Heart right ventricle (tissue), 16 donors: ENCODE measurements around the gene DBF4. TPM values are rescaled to one million over a fixed set of nuclear protein-coding genes. Genes with fewer than 3 reads are reported as not detected.
"Not testable (repeated sequence)": the region's sequence is repeated elsewhere in the genome, so short reads cannot be mapped to it uniquely, and the experiment has no call there.

ENCODE experiments used
- ATAC-seq, 8 donors: fragments of 200-7000 bp; cut with Tn5 transposase; one replicate each; pipeline ENCODE4 v1.9.1; 2020; ENCODE audit warnings: mild to moderate bottlenecking in 8 of 8, moderate library complexity in 8 of 8, moderate number of reproducible peaks in 1 of 8
- DNase-seq, 2 donors: peaks; one replicate each; pipeline ENCODE4 v3.0.0-alpha.2; 2020
- H3K27ac ChIP-seq, 10 donors: fragments of 200-600 bp; sonication (generic) in 2 of 10; one replicate each; pipeline versions ENCODE4 v1.5.0 to v1.8.0; 2020 to 2022; ENCODE audit warnings: mild to moderate bottlenecking in 3 of 10
- H3K27me3 ChIP-seq, 7 donors: fragments of 200-600 bp; one replicate each; pipeline ENCODE4 v1.8.0; 2021 to 2022; ENCODE audit warnings: mild to moderate bottlenecking in 2 of 7
- H3K36me3 ChIP-seq, 9 donors: fragments of 200-600 bp; sonication (generic) in 1 of 9; one replicate each; pipeline versions ENCODE4 v1.5.0 to v1.8.0; 2020 to 2022; ENCODE audit warnings: mild to moderate bottlenecking in 2 of 9
- H3K4me1 ChIP-seq, 9 donors: fragments of 200-600 bp; sonication (generic) in 1 of 9; one replicate each; pipeline versions ENCODE4 v1.5.0 to v1.8.0; 2020 to 2022; ENCODE audit warnings: mild to moderate bottlenecking in 4 of 9
- H3K4me3 ChIP-seq, 10 donors: fragments of 200-600 bp; sonication (generic) in 2 of 10; one replicate each; pipeline versions ENCODE4 v1.5.0 to v1.8.0; 2020 to 2022; ENCODE audit warnings: mild to moderate bottlenecking in 7 of 10, moderate library complexity in 2 of 10
- H3K9me3 ChIP-seq, 11 donors: fragments of 200-600 bp in 10 of 11; sonication (generic) in 2 of 11; one replicate each; pipeline versions ENCODE4 v1.5.0 to v1.8.0; 2013 to 2022; ENCODE audit warnings: mild to moderate bottlenecking in 2 of 11, control low read depth in 1 of 11, moderate library complexity in 1 of 11
- CTCF ChIP-seq, 9 donors: fragments of 200-600 bp; sonication (generic) in 2 of 9; IDR thresholded peaks; one replicate each; pipeline versions ENCODE4 v1.5.0 to v1.8.0; 2021 to 2022; ENCODE audit warnings: antibody characterized with exemption in 9 of 9, mild to moderate bottlenecking in 5 of 9, moderate library complexity in 1 of 9
- WGBS, 2 donors: extraction: QIAGEN DNeasy Blood & Tissue Kit; methylation state at CpG; one replicate each; pipeline ENCODE4 v1.1.7; 2013; ENCODE audit warnings: inconsistent platforms in 1 of 2; 5-methylcytosine and 5-hydroxymethylcytosine counted together
- intact Hi-C, 10 donors: fragments of 100-400 bp; cut with DNase I; formaldehyde crosslinking; loops; one replicate each; pipeline versions ENCODE4 v1.11.1 to v1.14.2; 2022
- polyA plus RNA-seq, 2 donors: library from polyadenylated mRNA; stranded (reverse); fragments of 200-250 nt; gene quantifications; one replicate each; pipeline ENCODE4 v1.2.3, GENCODE V29; 2013
- total RNA-seq, 10 donors: library from RNA; stranded (reverse); fragmentation: NEBNext Ultra II Directional in 3 of 10; extraction: Animal tissue kit (Norgen Biotek cat#: 25700) in 3 of 10; gene quantifications; one replicate each; pipeline versions ENCODE4 v1.2.1 to v1.2.4, GENCODE V29; 2021 to 2023
- donor health status: Arrhythmogenic right ventricular cardiomyopathy.
- donor health status: ischemic (EF 13 %, LVEDD 7.1; RV severe dilation, severe dysfunction).
- donor health status: healthy with polysubstance abuse.
- donor health status: DM: no; HTN: yes; CAD: no.
- donor health status: DM: no; HTN: no; CAD: no.
- donor health status: ischemic (EF 25% LVEDD 6.9; RV normal size, moderate dysfunction).
- donor health status: ischemic (EF 25% LVEDD 5.7; RV mildly dilated, moderate dysfunction).
- donor health status: healthy.
- donor health status: DM: yes; HTN: yes; CAD: no.
- donor health status: Ischemic cardiomyopathy.
- donor health status: ischemic (EF 35%, LVEDD 5.7; RV mildly dilated, moderate dysfunction).
- donor health status: nonischemic (EF 11% LVEDD 7.7; RV severe dilation, severe dysfunction).
- donor health status: DM: yes; HTN: yes; CAD: no.
- donor health status: PGD.
- donor health status: ischemic (EF 29% LVEDD 5.4; RV normal size, mild dysfunction).
- donor health status: nonischemic (EF 23%, LVEDD 6.1; RV moderate dilation, normal function).

Gene DBF4
- total and polyA plus RNA-seq, 12 donors = 1.2 to 5.2 (median 1.9) TPM

- ATAC-seq (no peak), DNase-seq (no peak)
- no peak for TF ChIP-seq CTCF (IDR thresholded peaks at IDR 0.05)
- no peak overlapping the region for H3K4me3 ChIP-seq
- 69 to 84% methylated on average over 1 of the region's 1 CpG for WGBS, 2 donors
- H3K9me3 ChIP-seq = no peaks in the 10 kb centered on the region
- H3K36me3 ChIP-seq = no peaks in the 10 kb centered on the region
- no peaks in the 10 kb centered on the region for H3K4me1 ChIP-seq
- H3K27me3 ChIP-seq = no peaks in the 10 kb centered on the region
- no peak overlapping the region for H3K27ac ChIP-seq
- intact Hi-C loops = no loop called here
Measured at GRCh38 chr7:87918740-87919139, 42.4 kb downstream of the DBF4 start.

DNA sequence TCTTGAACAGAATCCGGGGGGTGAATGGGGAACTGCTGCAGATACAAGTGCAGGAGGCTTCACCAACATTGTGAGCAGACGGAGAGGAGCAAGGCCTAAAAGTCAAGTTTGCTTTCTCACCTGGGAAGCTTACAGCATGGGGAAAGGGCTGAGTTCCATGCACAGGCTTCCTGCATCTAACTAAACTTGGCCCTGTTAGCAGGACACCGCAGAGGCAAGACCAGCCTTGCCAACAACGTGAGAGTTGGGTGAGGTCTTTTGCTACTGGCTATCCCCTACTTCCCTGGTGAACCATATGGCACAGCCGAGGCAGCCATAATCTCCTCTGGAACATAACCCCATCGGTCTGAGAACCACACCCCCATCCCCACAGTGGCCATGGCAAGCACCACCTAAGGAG, 43.6 kb downstream of the DBF4 start:
- Histone ChIP-seq H3K4me3 (no peak overlapping the region), H3K4me1 (no peaks in the 10 kb centered on the region), H3K27me3 (no peaks in the 10 kb centered on the region), H3K9me3 (no peaks in the 10 kb centered on the region), H3K27ac (no peak overlapping the region), H3K36me3 (no peaks in the 10 kb centered on the region)
- intact Hi-C loops = no loop called here
- TF ChIP-seq CTCF (IDR thresholded peaks at IDR 0.05) = no peak
- ATAC-seq (no peak), DNase-seq (no peak)
- 92 to 93% methylated on average over 6 of the region's 6 CpGs for WGBS, 2 donors

DNA sequence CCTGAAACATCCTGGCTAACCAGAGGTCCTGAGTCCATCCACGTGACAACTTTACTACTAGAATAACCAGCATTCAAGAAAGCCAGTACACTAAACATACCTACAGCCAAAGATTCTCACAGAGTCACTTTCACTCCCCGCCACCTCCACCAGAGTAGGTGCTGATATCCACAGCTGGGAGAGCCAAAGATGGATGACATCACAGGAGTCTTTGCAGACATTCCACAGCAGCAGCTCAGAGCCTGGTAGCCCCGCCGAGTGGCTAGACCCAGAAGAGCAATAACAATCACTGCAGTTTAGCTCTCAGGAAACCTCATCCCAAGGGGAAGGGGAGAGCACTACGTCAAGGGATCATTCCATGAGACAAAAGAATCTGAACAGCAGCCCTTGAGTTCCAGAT, 44.3 kb downstream of the DBF4 start:
- no peaks in the 10 kb centered on the region for H3K36me3 ChIP-seq
- no peak overlapping the region for H3K4me3 ChIP-seq
- ATAC-seq (no peak), DNase-seq (no peak)
- H3K4me1 ChIP-seq = no peaks in the 10 kb centered on the region
- no peak for TF ChIP-seq CTCF (IDR thresholded peaks at IDR 0.05)
- no peaks in the 10 kb centered on the region for H3K27me3 ChIP-seq
- intact Hi-C loops = no loop called here
- H3K9me3 ChIP-seq = no peaks in the 10 kb centered on the region
- WGBS, 2 donors = 57 to 62% methylated on average over 5 of the region's 5 CpGs
- H3K27ac ChIP-seq = no peak overlapping the region

GRCh38 chr7:87922759-87923395, 46.6 kb downstream of the DBF4 start:
- H3K4me1 ChIP-seq, ATAC-seq, H3K27ac ChIP-seq, H3K9me3 ChIP-seq, intact Hi-C loops, H3K36me3 ChIP-seq, DNase-seq, H3K27me3 ChIP-seq, H3K4me3 ChIP-seq: not testable (repeated sequence)
- WGBS, 2 donors = 90 to 95% methylated on average over 8 of the region's 8 CpGs

DNA sequence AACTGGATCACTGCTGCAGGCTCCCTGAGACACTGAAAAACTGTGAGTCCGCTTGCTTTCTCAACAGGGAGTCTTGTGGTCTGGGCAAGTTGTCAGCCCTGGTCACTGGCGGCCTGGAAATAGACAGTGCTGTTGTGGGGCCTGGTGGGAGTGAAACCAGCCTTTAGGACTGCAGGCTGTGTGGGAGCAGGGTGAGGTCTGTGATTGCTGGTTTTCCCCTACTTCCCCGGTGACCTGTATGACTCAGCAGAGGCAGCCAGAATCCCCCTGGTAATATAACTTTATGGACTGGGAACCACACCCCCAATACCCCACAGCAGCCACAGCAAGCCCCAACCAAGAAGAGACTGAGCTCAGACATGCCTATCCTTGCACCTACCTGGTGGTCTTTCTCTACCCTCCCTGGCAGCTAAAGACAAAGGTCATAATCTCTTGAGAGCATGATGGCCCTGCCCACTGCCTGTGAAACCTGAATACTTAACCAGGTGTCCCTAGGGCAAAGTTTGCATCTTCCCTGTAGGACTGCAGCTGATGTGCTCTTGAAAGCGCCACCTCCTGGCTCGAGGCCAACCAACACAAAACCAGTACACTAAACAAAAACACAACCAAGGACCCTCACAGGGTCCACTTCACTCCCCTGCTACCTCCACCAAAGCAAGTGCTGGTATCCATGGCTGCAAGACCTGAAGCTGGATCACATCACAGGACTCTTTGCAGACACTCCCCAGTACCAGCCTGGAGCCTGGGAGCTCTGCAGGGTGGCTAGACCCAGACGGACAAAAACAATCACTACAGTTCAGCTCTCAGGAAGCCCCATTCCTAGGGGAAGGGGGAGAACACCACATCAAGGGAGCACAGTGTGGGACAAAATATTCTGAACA, 50.5 kb downstream of the DBF4 start:
- WGBS, 2 donors = 52 to 55% methylated on average over 6 of the region's 6 CpGs
- DNase-seq (no peak), ATAC-seq (no peak)
- H3K27ac ChIP-seq = no peak overlapping the region
- no peaks in the 10 kb centered on the region for H3K36me3 ChIP-seq
- H3K4me3 ChIP-seq = no peak overlapping the region
- H3K4me1 ChIP-seq = no peaks in the 10 kb centered on the region
- no peak for TF ChIP-seq CTCF (IDR thresholded peaks at IDR 0.05)
- intact Hi-C loops = no loop called here
- no peaks in the 10 kb centered on the region for H3K9me3 ChIP-seq
- H3K27me3 ChIP-seq = no peaks in the 10 kb centered on the region
